SHP77 (cell line): ENCODE results near the gene IFIT1.
A peak's percentile ranks its signal among the peaks of the same experiment; 100 is the strongest.

Experiments used
- DNase-seq, 2 experiments: peaks; one replicate each; lab custom pipeline; 2025; lab: John Stamatoyannopoulos, UW

IFIT1 gene

GRCh38 chr10:89440226-89441009, 48.0 kb downstream of the IFIT1 start:
- peak in 1 of 2 experiments; percentile 28 for DNase-seq

DNA sequence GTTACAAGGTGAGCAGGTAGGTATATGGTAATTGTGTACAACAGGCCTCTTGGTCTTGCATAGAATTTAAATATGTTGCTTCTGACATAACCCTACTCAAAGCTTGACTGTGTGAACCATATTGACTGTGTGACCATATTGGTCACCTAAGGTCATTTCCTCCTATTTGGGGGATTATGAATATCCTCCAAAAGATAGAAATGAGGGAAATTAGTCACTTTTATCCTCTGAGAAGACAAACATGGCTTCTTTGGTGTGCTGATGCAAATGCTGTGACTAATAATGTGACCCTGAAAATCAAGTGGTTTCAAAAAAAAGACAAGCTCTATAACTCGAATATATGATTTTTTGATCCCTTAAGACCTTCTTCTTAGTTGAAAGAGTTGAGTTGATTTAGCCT, 49.9 kb downstream of the IFIT1 start:
- no peak for DNase-seq

DNA sequence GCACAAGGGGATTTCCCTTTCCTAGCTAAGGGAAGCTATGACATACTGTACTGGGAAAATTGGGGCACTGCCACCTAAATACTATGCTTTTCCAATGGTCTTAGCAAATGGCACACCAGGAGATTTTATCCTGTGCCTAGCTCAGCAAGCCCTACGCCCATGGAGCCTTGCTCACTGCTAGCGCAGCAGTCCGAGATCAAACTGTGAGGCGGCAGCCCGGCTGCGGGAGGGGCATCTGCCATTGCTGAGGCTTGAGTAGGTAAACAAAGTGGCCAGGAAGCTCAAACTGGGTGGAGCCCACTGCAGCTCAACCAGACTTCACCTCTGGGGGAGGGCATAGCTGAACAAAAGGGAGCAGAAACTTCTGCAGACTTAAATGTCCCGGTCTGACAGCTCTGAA, 52.4 kb downstream of the IFIT1 start:
- peak in 1 of 2 experiments; percentile 26 for DNase-seq

DNA sequence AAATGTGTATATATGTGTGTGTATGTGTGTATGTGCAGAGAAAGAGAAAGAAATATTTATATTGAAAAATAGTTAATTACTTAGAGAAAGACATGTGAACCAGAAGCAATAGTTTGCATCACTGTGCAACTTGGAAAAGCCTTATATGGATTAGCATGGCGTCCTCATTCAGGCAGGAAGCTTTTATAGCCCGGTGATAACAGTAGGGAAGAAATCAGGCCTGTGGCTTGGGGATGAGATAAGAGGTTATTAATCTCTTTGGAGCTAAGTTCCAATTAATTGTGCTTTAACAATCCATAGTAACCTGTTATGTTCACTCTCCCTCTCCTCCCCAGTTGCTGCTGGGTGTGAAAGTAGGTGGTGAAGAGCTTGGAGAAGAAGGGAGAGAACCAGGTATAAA, 58.5 kb downstream of the IFIT1 start:
- no peak for DNase-seq

DNA sequence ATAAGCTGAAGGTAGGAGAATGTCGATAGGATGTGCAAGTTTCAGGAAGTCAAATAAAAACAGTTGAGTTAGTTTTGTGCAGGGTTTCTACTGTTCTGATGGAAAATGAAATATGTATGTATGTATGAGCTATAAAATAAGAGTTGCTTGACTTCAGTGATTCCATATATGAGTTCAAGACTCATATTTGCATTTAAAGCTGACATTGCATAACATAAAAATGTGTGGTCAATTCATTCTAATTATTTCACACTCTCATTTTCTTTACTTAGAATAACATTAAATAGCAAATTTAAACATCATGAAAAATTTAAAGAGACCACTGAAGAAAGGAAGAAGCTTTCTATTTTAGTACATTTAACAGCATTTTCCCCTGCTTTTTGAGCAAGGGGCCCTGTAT, 59.8 kb downstream of the IFIT1 start:
- DNase-seq: no peak

DNA sequence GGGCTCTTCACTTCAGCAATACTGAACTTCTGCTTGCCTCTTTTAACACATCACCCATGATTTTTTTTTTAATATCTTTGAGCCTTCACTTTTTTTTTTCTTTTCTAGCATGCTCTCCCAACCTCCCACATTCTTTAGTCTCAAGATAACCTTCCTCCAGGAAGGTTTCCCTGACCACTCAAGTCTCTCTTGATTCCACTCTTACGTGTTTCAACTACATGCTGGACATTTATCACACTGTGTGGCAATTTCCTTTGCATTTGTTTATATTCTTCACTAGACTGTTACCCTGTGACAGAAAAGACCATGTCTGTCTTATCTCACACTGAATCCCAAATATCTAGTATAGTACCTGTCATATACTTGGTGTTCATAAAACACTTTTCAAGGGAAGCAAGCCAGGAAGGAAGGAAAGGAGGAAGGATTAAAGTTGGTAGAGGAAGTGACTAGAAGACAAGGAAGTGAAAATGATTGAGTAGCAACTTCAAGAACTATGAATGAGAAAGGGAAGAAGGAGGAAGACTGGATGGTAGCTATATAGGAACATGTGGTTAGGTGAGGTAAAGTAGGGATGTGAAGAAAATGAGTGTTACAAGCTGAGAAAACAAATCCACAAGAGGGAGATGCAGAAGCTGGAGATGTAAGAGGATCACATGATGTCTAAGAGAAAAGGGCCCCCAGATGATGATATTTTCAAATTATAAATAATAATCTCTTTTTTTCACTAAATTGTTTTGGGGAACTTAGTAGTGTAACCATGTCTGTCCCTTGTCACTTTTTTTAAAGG, 62.3 kb downstream of the IFIT1 start:
- DNase-seq: no peak
